Right forelimb (tissue), 1 donor: ENCODE measurements around the gene GABRB1.
A peak's percentile ranks its signal among the peaks of the same experiment; 100 is the strongest.

Source experiments
- DNase-seq: peaks from one replicate; pipeline ENCODE4 v3.0.0-alpha.2; 2018

Gene GABRB1

DNA sequence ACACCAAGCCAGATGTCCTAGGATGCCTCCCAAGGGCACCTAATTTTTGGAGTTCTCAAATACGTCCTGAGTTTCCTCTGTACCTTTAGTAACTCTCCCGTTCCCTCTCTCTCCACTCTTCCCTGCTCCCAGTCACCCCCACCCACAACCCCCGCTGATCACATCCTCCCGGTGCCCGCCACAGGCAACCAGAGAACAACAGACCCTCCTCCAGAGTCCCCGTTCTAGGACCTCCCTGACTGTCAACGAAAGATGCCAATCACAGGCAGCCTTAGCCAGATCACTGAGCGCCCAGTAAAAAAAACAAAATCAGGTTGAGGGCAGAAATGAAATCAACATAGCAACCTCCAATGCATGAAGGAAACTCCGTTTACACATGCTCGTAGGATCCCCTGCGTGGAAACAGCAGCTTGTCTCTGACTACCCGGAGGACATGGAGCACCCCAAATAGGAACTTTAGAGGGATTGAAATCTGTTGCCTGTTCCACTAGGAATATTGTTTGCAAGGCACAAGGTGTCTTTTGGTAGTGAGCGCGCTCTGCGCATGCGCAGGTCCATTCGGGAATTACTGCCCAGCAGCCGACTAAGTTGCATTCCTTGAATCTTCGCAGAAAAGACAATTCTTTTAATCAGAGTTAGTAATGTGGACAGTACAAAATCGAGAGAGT, at the start of gene GABRB1:
TSS of gene GABRB1 (plus strand) at position 557 of the 668 bp plus-strand sequence.
- DNase-seq: peak; percentile 73

DNA sequence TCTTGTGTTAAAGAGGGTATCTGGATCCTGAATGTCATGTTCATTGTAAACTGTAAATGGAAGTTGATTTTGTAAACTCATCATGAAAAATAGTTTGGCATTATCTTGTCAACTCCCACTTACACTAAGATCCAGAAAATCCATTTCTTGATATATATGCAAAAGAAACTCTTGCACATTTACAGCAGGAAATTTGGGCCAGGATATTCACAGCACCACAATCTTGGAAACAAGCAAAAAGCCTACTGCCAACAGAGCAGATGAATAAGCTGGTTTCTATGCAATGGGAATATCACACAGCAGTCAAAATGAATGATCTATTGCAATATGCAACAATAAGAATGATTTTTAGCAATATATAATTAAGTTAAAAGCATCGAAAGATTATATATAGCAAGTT, 46.6 kb upstream of the GABRB1 start:
- DNase-seq: no peak

DNA sequence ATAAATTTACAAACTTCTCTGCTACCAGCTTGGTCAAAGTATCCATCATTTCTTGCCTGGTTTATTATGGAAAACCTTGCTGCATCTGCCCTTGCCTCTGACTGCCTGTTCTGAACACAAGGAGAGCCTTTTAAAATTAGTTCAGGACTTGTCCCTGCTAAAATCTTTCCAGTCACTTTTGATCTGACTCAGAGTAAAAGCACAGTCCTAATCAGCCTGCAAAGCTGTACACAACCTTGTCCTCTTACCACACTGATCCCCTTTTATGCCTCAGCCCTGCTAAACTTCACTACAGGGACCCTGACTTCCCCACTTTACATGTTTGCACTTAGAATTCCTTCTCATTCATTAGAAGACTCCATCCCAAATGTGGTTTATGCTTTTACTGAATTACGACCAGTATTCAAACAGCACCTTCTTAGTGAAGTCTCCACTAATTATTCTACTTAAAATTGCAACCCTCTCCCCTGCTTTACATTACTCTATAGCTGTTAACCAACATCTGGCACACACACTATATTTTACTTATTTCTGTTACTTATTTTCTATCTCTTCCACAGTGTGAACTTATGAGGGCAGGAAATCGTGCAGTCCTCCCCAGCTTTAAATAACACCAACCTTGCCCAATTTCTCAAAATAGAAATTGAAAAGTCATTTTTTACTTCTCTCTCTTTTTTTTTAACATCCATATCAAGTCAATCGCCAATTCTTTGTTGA, 44.3 kb upstream of the GABRB1 start:
- no peak for DNase-seq

DNA sequence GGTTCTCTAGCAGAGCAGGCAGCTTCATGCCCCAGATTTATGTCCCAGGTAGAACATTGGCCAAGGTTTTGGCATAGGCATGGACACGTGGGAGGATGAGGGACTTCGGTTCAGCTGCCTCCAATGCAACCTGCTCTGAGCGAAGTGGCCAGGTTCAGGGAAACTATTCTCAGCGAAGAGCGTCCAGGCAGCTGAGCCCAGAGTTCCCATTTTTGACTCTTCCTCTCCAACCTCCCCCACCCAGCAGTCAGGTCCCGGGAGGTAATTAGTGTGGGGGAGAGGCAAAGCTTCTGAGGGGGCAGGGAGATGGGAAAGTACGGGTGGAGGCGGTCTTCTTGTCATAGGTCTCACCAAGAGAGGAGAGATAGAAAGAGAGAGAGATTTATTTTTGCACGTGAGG, 39.0 kb upstream of the GABRB1 start:
- no peak for DNase-seq

DNA sequence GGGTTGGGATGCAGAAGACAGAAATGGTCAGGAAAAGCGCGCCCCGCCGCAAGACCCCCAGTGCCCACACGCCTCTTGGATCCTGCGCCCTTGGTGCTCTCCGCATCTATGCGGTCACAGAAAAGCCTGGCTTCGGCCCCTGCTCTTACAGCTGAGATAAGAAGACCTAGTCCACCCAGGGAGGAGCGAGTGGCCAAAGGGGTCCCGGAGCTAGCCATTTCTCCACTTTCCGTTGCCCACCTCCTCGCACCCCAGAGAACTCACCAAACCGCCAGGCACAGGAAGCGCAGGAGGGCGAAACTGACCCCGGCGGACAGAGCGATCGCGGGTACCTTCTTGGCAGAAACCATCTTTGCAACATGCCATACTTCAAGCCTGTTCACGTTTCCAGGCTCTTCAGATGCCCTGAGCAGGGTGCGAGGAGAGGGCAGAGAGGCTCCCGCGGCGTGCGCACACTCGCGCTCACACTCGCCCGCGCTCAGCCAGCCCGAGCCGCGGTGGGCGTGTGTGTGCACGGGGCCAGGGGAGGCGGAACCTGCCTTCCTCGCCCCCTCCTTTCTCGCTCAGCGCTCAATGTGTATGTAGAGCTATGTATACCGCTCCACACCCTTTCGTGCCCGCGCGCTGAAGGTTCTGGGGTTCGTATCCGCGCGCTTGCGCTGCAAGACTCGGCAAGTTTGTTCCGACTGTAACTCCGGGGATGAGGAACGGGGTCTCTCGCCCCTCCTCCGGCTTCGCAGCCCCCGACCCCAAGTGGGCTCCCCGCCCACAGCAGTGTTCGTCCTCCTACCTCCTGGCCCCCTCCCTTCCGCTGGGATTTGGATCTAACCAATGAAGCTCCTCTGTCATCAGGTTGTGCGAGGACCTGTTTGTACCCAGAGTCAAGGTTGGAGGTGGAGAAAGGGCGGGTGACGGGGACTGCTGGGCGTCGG, 38.0 kb upstream of the GABRB1 start, which contains the start of gene GABRA4:
TSS of gene GABRA4 (minus strand) at position 507 of the 932 bp plus-strand sequence. CDS start at position 350, 157 bp downstream.
- no peak for DNase-seq

DNA sequence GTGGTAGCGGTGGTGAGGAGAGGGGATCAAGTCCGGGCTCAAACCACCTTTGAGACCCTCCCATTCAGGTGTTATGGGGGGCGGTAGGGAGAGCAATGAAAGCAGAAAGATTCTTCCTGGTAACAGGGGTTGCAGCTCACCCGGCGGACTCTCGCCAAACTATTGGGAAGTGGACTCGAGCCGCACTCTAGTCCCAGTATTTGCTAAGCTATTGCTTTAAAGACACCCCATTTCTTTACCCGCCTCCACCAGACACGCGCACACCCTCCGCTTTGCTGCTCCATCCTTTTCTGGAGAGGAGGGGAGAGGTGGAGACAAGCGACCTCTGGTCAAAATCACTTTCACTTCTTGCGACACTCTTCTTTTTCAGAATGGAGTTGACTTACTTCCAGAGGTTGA, 37.4 kb upstream of the GABRB1 start:
- no peak for DNase-seq

DNA sequence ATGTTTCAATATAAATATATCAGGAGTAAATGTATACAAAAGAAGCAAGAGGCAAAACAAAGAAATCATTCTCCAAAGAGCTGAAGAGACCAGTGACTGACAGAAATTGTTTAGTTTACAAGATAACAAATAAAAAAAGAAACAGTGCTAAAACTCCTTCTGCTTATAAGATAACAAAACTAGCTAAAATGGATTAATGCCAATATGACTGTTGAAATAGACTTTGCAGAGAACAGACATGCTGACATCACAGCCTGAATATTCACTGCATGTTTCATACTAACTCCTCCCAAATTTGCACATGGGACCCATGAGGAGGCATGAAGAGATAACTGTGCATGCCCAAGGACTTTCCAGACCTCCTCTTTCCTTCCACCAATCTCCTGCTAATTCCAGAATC, 31.8 kb upstream of the GABRB1 start:
- DNase-seq: no peak

DNA sequence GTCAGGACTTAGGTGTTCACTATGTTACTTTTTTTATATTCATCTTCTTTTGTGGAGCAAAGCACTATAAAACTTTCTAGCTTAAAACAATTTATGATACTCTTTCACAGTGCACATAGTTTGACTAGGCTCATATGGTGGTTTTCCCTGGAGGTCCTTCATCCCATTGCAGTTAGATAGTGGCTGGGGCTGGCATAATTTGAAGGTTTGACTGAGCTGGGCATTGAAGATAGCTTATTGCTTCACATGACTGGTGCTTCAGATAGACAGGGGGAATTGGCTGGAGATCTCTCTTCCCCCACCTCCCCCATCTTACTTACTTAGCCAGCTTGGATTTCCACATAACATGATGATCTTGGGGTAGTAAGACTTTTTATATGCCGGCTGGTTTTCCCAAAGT, 31.0 kb upstream of the GABRB1 start:
- no peak for DNase-seq

DNA sequence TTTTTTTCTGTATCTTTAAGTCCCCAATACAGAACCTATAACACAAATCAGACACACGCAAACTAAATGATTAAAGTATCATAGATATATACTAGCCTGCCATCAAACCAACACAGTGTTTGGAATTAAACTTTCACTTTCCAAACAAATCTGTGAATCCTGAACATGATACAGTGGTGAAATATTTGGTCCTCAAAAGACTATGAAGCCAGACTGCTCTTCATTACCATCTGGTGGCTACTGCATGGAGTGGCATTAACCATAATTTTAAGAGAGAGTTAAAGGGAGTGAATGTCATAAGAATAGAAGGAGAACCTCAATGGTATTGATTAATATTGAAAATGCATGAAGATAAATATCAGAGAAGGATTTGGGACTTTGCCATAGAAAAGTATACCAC, 28.8 kb upstream of the GABRB1 start:
- no peak for DNase-seq

DNA sequence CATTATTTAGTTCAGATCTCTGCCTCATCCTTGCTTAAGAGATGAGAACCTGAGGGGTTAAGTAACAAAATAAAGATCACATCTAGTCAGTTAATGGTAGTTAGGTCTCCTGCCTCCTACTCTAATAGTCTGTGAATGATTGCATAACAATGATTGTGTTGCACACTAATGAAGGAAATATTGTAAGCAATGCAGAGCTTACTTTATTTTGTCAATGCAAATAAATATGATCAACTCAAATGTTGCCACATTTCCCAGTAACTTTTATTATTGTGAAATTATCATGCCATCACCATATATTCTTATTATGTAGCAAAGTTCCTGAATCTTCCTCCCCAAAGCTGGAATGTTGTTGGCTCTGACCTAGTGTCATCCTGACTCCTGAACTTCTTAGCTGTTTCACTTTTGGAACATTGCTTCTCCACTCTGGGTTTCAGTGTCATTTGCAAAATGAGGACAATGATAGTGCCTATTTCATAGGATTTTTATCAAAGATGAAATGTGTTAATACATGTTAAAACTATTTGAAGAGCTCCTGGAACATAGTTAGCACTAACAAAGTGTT, 20.9 kb upstream of the GABRB1 start:
- DNase-seq: no peak

DNA sequence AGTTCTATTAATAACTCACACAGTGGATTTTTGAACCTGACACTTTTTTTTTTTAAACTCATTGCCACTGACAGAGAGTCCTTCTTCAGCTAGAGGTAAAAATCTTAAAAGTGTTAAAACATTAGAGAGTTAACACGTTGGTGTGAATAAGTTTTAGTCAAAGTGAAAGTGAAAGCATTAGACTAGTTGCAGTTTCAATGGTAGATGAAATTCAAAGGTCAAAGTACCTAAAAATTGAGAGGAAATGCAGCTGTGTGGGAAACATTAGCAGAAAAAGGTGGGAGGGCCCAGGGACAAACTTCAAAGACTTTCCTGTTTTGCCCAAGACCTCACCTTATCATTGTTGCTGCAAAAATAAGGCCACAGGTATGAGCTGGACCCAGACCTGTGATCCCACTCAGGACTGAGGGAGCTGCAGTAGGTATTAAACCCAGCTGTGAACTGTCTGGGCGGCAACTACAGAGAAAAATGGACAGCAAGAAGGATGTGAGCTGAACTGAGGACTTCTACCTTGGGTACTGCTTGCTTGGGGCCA, 20.4 kb upstream of the GABRB1 start:
- no peak for DNase-seq

DNA sequence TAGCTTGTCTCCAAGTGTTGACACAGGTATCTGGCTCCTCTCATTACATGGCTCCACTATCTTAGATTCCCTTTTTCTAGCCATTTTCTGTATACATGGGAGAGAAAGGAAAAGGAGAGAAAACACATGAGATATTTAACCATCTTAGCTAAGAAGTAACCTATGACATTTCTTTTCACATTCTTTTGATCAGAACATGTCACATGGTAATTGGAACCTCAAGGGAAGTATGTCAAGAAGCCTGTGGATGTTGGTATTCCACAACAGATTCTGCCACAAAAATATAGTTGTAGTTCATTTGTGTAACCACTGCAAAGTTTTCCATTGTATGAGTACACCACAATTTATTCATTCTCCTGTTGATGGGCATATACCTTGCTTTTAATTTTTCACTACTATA, 18.7 kb upstream of the GABRB1 start:
- no peak for DNase-seq

DNA sequence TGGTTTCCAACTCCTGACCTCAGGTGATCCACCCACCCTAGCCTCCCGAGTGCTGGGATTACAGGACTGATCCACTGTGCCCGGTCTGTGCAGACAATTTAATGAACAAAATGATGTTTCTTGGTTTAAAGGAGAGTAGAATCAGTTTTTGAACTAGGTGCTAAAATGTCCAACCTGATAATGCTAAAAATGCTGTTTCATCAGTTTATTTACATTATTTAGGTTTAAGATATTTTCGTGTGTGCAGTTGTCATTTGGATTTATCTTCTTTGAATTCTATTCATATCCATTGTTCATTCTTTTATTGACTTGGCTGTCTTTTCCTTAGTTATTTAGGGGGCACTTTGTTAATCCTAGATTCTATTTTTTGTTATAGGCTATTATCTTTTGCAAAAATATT, 18.0 kb upstream of the GABRB1 start:
- no peak for DNase-seq

DNA sequence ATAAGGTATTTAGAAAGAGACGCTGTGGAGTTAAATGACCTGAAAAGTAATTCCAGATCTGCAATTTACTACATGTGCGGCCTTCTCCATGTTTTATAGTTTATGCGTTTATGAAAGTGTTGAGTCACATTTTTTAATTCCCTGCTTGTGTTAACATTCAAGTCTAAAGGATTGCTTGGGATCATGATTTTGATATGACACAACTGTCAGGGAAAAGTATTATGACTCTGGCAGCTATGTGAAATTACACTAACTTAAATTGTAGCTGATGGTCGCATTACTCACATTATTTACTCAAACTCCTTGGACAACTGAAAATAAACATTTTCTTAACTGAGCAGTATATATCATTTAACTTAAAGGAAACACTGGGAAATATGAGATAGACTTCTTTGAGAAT, 14.3 kb upstream of the GABRB1 start:
- no peak for DNase-seq

DNA sequence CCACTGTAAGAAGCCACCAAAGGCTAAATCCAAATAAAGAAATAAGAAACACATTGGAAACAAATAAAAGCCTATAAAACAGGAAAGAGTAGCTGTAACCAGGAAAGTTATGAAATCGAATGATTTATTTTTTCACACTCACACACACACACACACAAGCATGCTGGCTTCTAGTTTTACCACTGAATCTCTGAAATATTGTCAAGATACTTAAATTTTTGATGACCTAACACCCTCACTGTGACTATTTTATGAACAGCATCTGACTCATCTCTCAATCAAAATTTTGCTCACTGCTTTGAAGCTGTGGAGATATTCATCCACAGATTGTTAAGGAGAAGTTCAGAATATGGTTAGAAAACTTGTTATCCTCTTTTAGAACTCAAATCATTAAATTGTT, 13.9 kb upstream of the GABRB1 start:
- no peak for DNase-seq

DNA sequence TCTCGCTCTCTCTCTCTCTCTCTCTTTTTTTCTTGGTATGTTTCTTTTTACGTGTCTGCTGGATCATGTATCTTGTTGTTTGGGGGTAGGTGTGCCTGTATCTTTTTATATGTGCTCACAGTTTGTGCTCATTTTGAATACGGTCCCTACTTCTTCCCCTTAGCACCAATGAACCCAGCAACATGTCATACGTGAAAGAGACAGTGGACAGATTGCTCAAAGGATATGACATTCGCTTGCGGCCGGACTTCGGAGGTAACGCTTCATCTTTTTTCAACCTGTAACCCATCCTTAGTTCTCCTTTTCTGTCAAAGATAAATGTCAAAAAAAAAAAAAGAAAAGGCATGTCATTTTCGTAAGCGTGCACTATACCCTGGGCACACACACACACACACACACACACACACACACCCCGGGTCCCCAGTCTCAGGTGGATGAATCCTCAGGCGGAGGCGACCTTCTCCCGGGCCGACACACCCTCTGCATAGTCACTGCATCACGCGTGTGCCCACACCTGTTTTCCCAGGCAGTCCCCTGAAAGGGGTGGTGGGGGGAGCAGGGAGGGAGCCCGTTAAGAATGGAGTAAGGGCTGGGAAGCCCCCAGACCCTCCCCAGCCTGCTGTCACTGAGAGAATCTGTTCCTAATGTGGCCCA, 511 bp downstream of the GABRB1 start:
- DNase-seq: peak; percentile 40

DNA sequence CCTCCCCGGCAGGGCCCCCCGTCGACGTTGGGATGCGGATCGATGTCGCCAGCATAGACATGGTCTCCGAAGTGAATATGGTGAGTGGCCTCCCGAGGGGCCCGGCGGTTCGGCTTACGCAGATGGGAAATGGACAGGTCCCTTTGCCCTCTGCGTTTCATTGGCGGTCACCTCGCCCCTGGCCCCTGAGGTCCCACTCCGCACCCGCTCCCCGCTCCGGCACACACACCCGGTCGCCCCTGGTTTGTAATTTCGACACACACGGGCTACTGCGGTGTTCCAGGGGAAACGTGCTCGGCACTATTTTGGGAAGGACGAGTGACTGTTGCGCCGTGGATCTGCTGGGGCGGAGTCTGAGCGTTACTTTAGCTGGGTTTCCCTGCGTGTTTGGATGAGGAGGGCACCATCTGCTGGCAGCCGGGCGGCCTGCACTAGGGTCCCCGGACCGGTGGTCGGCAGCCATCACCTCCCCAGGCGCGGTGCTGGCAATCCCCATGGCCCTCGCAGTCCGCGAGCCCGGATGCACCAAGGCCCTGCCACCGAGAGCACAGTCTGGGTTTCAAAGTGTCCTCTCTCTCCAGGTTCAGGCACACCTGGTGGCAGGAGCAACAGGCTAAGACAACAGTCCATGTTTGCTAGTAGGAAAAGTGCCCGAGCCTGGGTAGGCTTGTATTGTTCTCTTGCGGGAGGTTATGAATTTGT, 1.2 kb downstream of the GABRB1 start:
- DNase-seq: peak; percentile 80

DNA sequence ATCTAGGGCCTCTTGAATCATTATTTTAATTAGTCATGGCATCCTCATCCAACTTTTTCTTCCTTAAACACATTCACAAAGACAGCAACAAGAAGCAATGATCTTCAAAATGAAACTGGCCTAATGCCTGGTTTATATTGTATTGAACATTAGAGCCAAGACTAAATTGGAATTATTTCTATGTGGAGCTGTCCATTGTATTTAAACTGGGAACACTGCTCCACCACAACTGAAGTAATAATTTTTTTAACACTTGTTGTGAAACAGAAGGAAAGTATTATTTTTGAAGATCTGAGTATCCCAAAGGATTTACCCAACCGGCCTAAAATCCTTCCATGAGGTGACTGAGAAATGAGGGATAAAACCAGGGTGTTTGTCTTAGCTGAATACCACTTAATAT, 6.9 kb downstream of the GABRB1 start:
- DNase-seq: no peak

DNA sequence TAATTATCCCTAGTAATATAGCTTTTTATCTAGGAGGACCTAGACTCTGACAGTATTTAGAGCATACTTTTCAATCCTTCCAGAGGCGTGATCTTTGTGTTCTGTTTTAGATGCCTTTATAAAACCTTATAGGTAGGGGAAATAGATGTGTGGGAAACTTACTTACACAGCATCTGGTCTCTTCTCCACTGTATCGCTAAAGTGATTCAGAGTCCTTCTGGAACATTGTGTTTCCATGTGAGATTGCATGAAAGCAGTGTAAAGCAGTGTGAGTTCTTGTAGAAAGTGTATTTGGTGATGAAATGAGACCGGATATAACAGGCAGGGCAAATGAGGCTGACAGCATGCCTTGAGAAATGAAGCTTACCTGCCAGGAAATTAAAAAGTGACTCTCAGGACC, 9.5 kb downstream of the GABRB1 start:
- DNase-seq: no peak

DNA sequence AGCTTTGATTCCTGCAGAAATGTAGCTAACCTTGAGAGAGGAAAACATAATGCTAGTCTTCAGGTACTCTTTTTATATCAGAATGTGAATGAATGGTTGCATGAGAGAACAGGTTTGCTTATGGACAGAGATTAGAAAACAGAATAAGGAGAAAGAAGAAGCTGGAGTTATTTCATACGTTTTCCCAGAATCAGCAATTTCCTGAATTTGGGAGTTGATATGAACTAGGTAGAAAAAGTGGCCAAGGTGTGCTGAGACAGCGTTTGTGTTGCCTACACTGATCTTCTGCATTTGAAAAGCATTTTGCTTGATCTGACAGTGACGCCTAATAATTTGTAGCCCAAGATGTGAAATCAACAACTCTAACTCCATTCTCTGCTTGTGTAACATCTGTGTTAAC, 12.5 kb downstream of the GABRB1 start:
- DNase-seq: no peak

DNA sequence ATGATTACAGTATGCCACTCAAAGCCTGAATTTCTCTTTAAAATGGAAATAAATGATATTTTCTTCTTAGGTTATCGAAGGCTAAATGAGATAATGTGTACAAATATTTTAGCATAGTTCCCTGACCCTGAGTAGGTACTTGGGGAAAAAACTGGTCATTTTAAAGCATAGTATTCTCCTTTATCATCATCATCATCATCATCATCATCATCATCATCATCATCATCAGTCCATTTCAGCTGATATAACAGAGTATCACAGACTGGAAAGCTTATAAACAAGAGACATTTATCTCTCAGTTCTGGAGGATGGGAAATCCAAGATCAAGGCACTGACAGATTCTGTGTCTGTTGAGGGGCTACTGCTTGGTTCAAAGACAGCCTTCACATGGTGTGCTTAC, 13.9 kb downstream of the GABRB1 start:
- DNase-seq: no peak

DNA sequence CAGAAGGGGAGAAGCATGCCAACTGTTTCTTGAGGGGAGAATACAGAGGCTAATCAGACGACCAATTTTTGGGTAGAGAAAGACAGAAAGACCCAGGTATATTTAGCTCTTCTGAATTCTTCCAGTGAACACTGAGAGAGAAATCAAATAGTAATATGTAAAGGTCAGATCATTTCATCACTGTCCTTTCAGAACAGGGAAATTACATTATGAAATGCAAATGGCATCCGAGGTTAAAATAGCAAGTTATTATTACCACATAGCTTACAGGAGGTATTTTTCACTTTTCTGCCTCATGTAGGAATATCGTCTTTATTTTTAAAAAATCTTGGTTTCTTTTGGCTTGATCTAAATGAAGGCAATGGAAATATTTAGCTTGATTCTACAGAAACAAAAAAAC, 18.0 kb downstream of the GABRB1 start:
- no peak for DNase-seq
